ENCODE results near the gene DAAM2.

GRCh38 chr6:39950125-39950720 lies 158.0 kb downstream of the DAAM2 start:
- TF ChIP-seq FOXA1 (IDR thresholded peaks at IDR 0.05) (no peak), BHLHE40 (IDR thresholded peaks at IDR 0.05; ENCODE audit: borderline replicate concordance) (no peak), ZNF384 (IDR thresholded peaks at IDR 0.05) (no peak), ARNT (IDR thresholded peaks at IDR 0.05) (no peak), NFRKB (IDR thresholded peaks at IDR 0.05) (no peak), FOXK2 (IDR thresholded peaks at IDR 0.05) (no peak), SP1 (IDR thresholded peaks at IDR 0.05) (no peak), SUZ12 (IDR thresholded peaks at IDR 0.05) (no peak), ELF4 (IDR thresholded peaks at IDR 0.05) (no peak), FOXM1 (IDR thresholded peaks at IDR 0.05; ENCODE audit: borderline replicate concordance) (no peak), TARDBP (IDR thresholded peaks at IDR 0.05) (no peak)
